Lower lobe of right lung (tissue), 2 donors: ENCODE results near the gene CCDC149. TPM values are rescaled to one million over a fixed set of nuclear protein-coding genes. Genes with fewer than 3 reads are reported as not detected.

Source experiments
- ATAC-seq, 2 donors: fragments of 200-7000 bp; cut with Tn5 transposase; one replicate each; pipeline ENCODE4 v1.9.1; 2020 to 2022; ENCODE audit warnings: mild to moderate bottlenecking in 2 of 2, moderate library complexity in 2 of 2
- DNase-seq: peaks from one replicate; pipeline ENCODE4 v3.0.0-alpha.2; 2020
- H3K27ac ChIP-seq: fragments of 200-600 bp; one replicate; pipeline ENCODE4 v1.8.0; 2022
- H3K27me3 ChIP-seq: fragments of 200-600 bp; one replicate; pipeline ENCODE4 v1.8.0; 2022; ENCODE audit warnings: low read depth
- H3K36me3 ChIP-seq: fragments of 200-600 bp; one replicate; pipeline ENCODE4 v1.8.0; 2022; ENCODE audit warnings: mild to moderate bottlenecking
- H3K4me1 ChIP-seq: fragments of 200-600 bp; one replicate; pipeline ENCODE4 v1.8.0; 2022
- H3K4me3 ChIP-seq: fragments of 200-600 bp; one replicate; pipeline ENCODE4 v1.8.0; 2022; ENCODE audit warnings: mild to moderate bottlenecking
- H3K9me3 ChIP-seq: fragments of 200-600 bp; one replicate; pipeline ENCODE4 v1.8.0; 2022
- CTCF ChIP-seq: fragments of 200-600 bp; IDR thresholded peaks from one replicate; pipeline ENCODE4 v1.8.0; 2022; ENCODE audit warnings: antibody characterized with exemption, mild to moderate bottlenecking
- intact Hi-C: fragments of 100-400 bp; cut with DNase I; formaldehyde crosslinking; loops from one replicate; pipeline ENCODE4 v1.11.0; 2022
- total RNA-seq: library from RNA; stranded (reverse); fragmentation: NEBNext Ultra II Directional; extraction: Animal tissue kit (Norgen Biotek cat#: 25700); gene quantifications from one replicate; pipeline ENCODE4 v1.2.1, GENCODE V29; 2021
- donor health status: DM: no; HTN: yes; CAD: no; lungs with severe emphysema.

Gene CCDC149
- total RNA-seq, 1 donor from 2014 or later: 23.8 TPM

GRCh38 chr4:24845132-24845531, 67.7 kb downstream of the CCDC149 start:
- TF ChIP-seq CTCF: no peak
- intact Hi-C loops: no loop called here
- DNase-seq: no peak

DNA sequence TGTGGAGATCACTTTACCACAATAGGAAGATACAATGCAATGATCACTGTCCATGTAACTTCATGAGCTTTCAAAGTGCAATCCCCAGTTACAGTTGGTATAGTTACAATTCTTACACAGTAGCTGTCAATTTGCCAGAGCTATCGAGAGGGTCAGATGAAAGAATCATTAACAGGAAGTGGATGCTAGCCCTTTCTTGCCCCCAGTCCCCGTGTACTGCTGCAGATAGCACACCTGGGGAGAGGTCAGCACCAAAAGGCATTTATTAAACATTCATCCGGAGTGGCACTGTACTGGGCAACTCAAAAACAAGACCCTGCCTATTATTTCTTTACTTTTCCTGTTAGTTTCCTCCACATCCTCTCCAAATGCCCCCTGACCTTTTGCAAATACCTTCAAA, 69.7 kb downstream of the CCDC149 start:
- Histone ChIP-seq H3K4me3 (no peak overlapping the region), H3K36me3 (no peaks in the 10 kb centered on the region), H3K4me1 (peaks cover 3% of the 10 kb centered on the region), H3K27ac (no peak overlapping the region), H3K27me3 (no peaks in the 10 kb centered on the region), H3K9me3 (no peaks in the 10 kb centered on the region)
- DNase-seq (no peak), ATAC-seq (no peak)
- intact Hi-C loops: no loop called here
- TF ChIP-seq CTCF: no peak

More at GRCh38 chr4:24845132-24845531, 67.7 kb downstream of the CCDC149 start:
- ATAC-seq: no peak
- Histone ChIP-seq H3K4me3 (no peak overlapping the region), H3K27me3 (no peaks in the 10 kb centered on the region), H3K4me1 (peaks cover 3% of the 10 kb centered on the region), H3K36me3 (no peaks in the 10 kb centered on the region), H3K27ac (no peak overlapping the region), H3K9me3 (no peaks in the 10 kb centered on the region)

DNA sequence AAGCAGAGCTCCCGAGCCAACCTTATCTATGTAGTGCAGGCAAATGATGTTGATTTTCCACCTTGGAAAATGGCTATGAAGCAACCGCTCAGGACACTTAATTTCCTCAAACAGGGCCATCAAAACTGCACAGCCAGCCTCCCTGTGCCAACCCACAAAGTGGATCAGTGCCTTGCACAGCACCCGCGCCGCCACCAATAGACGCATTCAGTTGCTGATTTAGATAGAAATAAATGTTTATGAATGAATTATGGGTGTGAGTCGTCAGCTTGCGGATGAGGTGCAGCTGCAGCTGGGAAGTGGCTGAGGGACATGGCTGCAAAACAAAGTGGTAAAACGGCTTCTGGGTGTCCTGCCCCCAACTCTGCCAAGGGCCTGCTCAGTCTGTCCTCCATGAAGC, 70.5 kb downstream of the CCDC149 start:
- intact Hi-C loops: no loop called here
- no peak for TF ChIP-seq CTCF
- ATAC-seq (no peak), DNase-seq (no peak)
- Histone ChIP-seq H3K27ac (no peak overlapping the region), H3K9me3 (no peaks in the 10 kb centered on the region), H3K4me1 (peaks cover 3% of the 10 kb centered on the region), H3K27me3 (no peaks in the 10 kb centered on the region), H3K4me3 (no peak overlapping the region), H3K36me3 (no peaks in the 10 kb centered on the region)

- Histone ChIP-seq H3K4me1 (peaks cover 3% of the 10 kb centered on the region), H3K4me3 (no peak overlapping the region), H3K27me3 (no peaks in the 10 kb centered on the region), H3K36me3 (peaks cover 8% of the 10 kb centered on the region), H3K27ac (no peak overlapping the region), H3K9me3 (no peaks in the 10 kb centered on the region)
- DNase-seq (no peak), ATAC-seq (no peak)
- intact Hi-C loops: no loop called here
- no peak for TF ChIP-seq CTCF
Observed at GRCh38 chr4:24840826-24841543, 71.9 kb downstream of the CCDC149 start.

- intact Hi-C loops: no loop called here
- no peak overlapping the region for H3K27ac ChIP-seq
- H3K9me3 ChIP-seq: no peaks in the 10 kb centered on the region
- no peak overlapping the region for H3K4me3 ChIP-seq
- no peaks in the 10 kb centered on the region for H3K27me3 ChIP-seq
- H3K4me1 ChIP-seq: peaks cover 3% of the 10 kb centered on the region
- TF ChIP-seq CTCF: no peak
- no peak for DNase-seq
- no peak for ATAC-seq
- H3K36me3 ChIP-seq: peaks cover 8% of the 10 kb centered on the region
Observed at GRCh38 chr4:24840362-24840761, 72.5 kb downstream of the CCDC149 start.
